HPDE6-E6E7 (cell line): ENCODE data around the gene ATP5PD.

Experiments used
- DNase-seq: peaks from one replicate; pipeline ENCODE4 v3.0.0; 2011; ENCODE audit warnings: missing footprints; ENCODE audit errors: extremely low spot score

Gene ATP5PD

GRCh38 chr17:74998783-74999182 is 48.0 kb downstream of the ATP5PD start:
- DNase-seq = no peak

GRCh38 chr17:74995847-74996246 is 50.9 kb downstream of the ATP5PD start:
- DNase-seq = no peak

- DNase-seq = no peak
These were observed 52.3 kb downstream of the ATP5PD start for GRCh38 chr17:74994440-74994839.

- DNase-seq = no peak
These were observed 54.5 kb downstream of the ATP5PD start for GRCh38 chr17:74992223-74992622.

GRCh38 chr17:74990581-74991105 is 56.1 kb downstream of the ATP5PD start:
- DNase-seq = no peak
